Hypothalamus (tissue), 51 donors: Measurements from ENCODE around the gene OTUB1.

Experiments used
- DNase-seq, 51 donors: peaks; one replicate each; lab custom pipeline; 2025; lab: John Stamatoyannopoulos, UW

Gene OTUB1

DNA sequence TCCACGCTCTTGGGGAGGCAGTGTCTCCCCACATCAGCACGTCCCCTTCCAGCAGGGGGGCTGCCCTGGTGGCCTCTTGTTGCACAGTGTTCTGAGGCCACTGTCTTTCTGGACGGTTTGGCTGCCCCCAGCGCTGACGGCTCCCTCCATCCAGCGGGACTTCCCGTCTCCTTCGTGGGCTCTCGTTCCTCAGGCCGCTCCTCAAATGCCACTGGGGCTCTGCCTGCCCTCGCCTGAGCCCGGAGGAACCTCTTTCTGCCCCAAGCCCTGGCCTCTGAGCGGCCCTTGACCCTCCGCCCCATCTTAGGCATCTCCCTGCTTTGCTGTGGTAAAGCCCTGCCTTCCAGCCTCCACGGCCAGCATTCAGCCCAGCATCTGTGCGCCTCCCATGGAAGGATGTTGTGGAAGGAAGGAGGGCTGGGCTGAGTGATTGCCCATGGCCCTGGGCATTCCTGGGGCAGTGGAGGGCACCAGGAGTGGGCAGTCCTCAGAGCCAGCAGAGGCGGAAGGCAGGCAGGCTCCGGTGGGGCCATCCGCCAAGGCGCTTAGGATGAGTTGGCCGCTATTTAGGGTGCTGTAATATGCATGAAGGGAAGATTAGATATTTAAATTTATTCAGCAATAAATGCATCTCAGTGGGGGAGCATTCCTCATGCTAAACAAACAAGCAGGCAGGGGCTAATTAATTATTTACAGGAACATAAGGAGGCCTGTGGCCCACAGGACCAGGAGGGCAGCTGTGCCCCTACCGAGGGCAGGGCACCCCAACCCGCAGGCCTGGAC is 17.8 kb downstream of the OTUB1 start:
- no peak for DNase-seq

DNA sequence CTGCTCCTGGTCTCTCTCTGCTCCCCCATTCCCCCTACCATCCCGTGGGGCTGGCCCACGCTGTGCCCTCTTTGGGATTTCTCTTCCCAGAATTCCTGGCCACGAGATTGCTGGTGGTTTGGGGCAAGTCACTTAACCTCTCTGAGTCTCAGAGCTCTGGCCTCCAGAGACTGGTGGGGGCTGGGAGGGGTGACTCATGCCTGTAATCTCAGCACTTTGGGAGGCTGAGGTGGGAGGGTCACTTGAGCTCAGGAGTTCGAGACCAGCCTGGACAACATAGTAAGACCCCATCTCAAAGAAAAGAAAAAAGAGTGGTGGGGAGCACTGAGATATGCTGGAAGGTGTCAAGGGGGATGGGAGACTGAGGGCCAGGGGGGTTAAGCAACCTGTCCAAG is 18.3 kb downstream of the OTUB1 start:
- DNase-seq = no peak

DNA sequence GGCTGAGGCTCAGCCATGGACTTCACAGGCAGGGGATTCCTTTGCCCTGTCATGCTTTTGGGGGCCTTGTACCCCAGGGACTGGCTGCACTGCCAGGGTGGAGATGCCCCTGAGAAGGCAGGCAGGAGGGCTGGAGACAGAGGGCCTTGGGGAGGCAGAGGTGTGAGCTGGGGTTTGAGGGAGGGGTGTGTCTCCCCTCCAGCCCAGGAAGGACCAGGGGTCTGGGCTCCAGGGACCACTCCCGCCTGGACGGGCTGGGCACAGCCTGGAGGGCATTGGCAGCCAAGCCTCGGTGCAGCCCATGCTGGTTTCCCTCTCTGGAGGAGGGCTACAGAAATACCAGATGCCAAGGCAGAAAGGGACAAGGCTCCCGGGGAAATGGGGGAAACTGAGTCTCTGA is 19.5 kb downstream of the OTUB1 start:
- DNase-seq = no peak

DNA sequence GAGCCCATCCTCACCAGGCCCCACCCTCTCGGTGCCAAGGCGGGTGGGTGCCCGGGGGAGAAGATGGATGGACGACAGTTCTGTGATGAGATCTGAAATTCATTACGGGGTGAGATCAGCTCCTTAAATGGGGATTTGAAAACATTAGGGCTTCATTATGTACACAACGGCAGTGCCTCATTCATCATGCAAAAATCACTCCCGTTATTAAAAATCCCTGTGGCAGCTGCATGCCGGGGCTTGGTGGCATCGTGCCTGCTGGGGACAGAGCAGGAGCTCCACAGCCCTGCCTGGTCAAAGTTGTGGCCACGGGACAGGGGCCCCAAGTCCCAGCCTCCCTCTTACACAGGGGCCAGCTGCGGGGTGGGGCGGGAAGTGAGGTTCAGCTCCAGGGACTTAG is 20.2 kb downstream of the OTUB1 start:
- DNase-seq = no peak

DNA sequence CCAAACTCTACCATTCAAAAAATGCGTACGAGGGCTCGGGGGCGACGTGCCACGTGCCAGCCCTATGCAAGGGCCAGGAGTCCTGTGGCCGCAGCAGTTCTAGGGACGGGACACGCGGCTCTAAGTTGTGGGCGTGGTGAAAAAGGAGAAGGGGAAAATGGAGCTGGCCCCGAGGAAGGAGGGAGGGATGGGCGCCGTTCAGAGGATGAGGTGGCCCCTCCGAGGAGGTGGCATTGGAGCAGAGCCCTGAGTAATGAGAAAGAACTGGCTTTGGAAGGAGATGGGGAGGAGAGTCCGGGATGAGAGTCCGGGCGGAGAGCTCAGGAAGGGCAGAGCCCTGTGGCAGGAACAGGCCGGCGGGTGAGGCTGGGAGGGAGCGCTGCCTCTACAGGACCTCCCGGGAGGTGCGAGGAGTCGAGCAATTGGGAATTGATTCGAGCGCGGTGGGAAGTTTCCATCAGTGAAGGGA is 21.0 kb downstream of the OTUB1 start:
- peak in 1 of 51 donors; percentile 26 for DNase-seq

DNA sequence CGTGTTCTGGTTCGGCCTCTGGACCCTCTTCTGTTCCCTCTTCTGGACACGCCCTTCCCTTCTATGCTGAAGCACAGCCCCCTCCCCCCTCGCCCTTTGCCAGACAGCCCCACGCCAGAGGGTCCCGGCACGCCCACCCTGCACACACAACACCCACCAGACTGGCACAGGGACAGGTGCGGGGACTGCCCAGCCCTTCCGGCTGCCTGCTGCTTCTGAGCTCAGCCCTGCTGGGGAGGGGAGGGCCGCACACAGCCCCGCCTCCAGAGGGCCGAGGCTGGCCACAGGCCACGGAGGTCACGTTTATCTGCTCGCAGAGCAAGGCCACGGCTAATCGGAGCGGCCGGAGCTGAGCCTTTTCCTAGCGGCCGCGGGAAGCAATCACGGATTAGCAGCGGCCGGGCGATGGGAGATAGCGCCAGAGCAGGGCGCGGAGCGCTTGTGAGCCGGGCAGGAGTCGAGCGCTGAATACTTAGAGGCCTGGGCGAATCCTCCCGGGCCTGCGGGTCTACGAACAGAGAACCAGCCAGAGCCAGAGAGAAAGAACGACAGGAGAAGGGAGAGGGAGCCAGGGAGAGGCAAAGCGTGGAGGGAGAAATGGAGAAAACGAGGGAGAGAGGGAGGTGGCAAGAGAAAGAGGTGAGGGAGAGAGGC is 21.5 kb downstream of the OTUB1 start:
- peak in 34 of 51 donors; percentile 6 to 69 (median 37) for DNase-seq

DNA sequence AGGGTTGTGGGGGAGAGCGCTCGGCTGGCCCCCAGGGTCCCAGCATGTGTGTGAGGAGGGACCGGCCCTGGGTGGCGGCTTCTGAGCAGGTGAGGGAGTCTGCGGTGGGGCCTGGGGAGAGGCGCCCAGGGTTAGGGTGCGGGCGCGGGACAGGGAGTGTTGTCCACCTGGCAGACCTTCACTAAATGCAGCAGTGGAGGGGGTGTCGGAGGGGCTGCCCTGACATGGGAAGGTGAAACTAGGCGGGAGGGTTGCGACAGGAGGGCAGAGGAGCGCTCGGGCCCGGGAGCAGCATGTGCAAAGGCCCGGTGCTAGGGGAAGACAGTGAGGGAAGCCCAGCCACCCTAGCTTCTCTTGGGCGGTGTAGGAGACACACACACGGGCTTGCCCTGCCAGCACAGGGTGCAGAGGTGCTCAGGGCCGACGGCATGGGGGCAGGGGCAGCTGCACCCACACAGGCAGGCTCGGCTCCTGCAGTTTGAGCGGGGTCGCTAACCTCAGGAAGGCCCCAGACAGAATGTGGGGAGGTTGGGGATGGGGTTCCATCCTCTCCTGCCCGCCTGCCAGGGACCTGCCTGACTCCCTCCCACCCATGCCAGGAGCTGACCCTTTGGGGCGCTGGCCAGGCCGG is 22.2 kb downstream of the OTUB1 start:
- DNase-seq = no peak

DNA sequence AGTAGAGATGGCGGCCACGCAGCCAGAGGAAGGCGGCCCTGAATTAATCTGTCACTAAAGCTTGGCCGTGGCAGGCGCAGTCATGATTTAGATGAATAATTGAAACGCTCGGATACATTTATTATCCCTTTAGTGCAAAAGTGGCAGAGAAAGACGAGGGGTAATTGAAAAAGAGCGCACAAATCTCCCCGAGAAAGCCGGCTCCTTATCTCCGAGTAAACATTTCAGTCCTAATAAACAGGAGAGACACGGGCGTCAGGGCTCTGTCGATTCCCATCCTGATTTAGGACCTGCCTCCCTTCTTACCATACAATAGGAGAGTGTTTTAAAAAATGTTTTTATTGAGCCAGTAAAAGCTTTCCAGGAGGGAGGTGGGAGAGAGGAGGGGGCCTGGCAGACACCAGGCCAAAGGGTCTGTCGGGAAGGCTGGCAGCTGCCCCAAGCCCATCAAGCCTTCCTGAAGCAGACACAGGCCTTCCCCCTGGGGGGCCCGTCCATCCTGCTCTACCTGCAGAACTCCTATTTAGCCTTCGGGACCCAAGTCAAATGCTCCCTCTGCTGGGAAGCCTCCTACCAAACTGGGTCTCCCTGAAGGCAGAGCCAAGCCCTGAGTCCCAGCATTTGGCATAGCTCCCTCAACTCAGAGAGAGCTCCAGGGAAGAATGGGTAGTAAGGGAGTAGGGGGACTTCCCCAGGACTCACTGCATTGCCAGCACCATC is 22.8 kb downstream of the OTUB1 start:
- DNase-seq = no peak

DNA sequence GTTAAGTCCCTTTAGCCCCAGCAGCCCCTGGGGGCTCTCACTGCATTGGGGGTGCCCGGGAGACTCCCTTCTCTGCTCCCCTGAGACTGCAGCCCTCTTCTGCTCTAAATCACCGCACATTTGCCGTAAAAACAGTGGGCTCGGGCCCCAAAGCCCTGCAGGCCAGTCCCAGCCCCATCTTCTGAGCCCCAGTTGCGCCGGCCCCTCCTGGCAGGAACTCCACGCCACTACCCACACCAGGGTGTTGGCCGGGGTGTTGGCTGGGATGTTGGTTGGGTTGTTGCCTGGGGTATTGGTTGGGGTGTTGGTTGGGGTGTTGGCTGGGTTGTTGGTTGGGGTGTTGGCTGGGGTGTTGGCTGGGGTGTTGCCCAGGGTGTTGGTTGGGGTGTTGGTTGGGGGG is 23.5 kb downstream of the OTUB1 start:
- no peak for DNase-seq

DNA sequence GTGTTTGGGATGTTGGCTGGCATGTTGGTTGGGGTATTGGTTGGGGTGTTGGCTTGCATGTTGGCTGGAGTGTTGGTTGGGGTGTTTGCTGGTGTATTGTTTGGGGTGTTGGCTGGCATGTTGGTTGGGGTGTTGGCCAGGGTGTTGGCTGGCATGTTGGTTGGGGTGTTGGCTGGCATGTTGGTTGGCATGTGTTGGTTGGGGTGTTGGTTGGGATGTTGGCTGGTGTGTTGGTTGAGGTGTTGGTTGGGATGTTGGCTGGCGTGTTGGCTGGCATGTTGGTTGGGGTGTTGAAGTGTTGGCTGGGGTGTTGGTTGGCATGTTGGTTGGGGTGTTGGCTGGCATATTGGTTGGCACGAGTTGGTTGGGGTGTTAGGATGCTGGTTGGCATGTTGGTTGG is 24.5 kb downstream of the OTUB1 start:
- DNase-seq = no peak

DNA sequence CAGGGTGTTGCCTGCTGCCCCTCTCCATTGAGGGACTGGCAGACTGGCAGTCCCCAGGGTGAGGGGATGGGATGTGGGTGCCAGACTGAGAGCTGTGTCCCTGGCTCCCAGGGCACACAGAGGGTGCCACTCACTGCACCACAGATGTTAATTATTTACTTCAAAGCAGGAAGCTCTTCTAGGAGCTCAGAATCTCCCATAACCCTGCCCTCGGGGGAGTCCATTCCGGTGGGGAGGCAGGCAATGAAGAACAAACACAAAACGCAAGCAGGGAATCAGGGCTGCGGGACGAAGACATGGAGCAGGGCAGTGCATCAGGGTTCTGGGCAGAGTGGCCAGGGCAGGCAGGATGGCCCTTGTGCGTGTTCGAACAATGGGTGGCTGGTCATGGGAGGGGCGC is 25.1 kb downstream of the OTUB1 start:
- DNase-seq = no peak

DNA sequence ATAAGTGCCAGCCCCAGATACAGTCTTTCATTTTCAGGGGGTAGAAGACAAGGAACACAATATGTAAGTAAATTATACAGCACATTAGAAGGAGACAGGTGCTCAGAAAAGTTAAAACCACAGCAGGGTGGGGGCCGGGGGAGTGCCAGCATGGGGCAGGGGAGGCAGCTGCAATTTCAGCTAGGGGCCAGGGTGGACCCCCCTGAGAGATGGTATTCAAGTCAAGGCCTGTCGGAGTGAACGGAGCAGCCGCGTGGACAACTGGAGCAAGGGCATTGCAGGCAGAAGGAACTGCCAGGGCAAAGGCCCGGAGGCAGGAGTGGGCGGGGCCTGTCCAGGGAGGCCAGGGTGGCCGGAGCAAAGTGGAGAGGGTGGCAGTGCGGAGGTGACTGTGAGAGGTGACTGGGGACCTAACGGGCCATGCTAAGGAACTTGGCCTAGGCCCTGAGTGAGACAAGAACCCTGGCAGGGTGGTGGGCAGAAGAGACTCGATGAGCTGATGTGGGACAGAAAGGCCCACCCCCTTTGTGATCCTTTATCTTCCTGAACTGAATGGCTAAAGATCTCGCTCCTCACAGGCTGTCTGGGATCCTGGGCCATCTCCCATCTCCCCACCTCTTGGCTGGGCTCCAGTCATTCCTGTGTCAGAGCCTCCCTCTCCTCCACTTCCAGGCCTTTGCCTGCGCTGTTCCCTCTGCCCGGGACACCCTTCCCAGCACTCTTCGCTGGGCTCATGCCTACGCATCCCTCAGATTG is 27.1 kb downstream of the OTUB1 start:
- DNase-seq = no peak

DNA sequence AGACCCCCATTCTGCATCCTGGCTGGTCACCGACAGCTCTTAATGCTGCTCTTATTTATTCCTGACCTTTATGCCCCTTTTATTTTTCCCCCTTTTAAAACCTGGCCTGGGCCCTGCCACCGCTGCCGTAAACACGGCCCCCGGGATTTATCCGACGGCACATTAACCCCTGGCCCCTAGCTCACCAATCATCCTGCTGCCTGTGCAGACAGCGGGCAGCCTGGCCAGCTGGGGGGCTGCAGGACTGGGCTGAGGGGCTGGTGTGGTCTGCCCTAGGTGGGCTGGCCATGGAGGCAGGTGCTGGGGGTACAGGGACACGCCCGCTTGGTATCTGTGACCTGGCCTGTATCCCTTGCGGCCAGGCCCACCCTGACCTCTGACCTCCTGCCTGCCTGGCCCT is 28.1 kb downstream of the OTUB1 start:
- no peak for DNase-seq

DNA sequence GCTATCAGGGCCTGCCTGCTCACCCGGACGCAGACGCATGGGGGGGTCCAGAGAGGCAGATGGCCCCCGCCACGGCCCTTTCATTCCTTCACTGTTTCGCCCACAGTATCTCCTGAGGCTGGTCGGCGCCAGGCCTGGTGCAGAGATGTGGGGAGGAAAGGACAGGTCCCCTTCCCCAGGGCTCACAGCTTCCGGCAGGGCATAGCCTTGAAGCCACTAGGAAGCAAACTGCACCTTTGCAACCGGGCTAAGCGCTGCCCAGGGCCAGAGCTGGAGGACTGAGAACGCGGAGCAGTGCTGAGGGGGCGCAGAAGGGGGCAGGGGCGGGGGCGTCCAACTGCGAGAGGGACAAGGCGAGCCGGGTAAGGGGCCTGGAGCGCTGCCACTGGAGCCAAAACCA is 29.3 kb downstream of the OTUB1 start:
- DNase-seq = no peak

DNA sequence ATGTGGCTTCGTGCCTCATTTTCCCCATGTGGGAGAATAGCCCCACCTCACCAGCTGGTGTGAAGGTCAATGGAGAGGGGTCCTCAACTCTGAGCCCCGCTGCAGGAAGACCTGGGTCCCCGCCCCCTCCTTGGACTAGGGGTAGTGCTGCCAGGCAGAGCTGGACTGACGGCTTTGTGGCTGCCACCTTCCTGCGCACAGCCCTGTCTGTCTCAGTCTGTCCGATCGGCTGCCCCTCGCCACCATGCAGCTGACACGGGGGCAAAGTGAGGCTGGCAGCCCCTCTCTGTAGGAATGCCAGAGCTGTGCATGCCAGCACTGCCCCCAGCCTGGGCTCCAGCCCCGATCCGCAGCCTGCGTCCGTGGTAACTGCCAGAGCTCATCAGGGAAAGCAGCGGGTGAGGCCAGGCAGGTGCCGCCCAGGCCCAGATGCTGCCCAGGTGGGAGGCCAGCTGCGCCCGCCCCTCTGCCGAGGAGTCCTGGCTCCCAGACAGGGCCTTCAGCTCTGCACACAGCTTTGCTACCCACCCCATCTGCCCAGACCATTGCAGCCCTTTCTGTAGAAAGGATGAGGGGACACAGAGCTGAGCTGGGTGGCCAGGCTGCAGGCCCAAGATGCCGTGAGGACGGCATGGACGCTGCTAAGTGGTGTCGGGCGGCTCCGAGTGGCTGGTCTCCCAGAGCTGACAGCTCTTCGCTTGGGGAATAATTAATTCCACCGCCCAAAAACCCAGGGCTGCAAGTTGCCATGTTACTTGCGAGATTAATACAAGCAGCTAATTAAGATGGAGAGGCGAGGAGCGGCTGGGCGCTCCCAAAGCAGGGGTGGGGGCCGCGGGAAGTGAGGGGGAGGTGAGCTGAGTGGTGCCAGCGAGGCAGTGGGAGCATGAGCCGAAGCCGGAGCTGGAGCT is 30.0 kb downstream of the OTUB1 start:
- peak in 8 of 51 donors; percentile 12 to 41 (median 30) for DNase-seq

DNA sequence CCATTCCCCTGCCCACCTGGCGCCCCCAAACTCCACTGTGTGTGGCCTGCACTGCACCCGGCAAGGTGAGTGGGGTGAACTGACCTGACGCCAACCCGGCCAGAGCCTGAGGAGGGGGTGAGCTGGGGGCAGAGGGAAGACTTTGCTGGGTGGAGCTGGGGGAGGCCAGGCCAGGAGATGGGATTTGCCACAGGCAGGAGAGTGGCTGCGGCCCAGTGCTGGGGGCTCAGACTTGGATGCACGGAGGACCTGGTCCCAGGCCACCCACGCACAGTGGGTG is 31.6 kb downstream of the OTUB1 start:
- DNase-seq = no peak

DNA sequence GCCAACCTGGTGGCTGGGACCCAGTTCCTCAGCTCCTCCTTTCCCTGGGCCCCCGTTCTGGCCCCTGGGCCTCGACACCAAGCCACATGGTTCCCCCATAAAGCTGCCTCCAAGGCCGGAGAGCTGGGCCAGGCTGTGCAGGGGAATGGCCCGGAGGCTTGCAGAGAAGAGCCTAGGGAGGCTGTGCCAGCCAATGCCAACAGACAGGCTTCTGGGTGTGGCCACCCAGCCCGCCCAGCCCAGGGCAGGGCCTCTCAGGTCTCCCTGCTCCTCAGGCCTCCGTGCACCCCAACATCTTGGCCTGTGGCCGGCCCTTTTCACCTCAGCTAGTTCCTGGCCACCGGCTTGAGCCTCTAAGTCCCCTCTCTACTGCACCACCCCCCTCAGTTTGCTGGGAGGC is 32.1 kb downstream of the OTUB1 start:
- DNase-seq = no peak

DNA sequence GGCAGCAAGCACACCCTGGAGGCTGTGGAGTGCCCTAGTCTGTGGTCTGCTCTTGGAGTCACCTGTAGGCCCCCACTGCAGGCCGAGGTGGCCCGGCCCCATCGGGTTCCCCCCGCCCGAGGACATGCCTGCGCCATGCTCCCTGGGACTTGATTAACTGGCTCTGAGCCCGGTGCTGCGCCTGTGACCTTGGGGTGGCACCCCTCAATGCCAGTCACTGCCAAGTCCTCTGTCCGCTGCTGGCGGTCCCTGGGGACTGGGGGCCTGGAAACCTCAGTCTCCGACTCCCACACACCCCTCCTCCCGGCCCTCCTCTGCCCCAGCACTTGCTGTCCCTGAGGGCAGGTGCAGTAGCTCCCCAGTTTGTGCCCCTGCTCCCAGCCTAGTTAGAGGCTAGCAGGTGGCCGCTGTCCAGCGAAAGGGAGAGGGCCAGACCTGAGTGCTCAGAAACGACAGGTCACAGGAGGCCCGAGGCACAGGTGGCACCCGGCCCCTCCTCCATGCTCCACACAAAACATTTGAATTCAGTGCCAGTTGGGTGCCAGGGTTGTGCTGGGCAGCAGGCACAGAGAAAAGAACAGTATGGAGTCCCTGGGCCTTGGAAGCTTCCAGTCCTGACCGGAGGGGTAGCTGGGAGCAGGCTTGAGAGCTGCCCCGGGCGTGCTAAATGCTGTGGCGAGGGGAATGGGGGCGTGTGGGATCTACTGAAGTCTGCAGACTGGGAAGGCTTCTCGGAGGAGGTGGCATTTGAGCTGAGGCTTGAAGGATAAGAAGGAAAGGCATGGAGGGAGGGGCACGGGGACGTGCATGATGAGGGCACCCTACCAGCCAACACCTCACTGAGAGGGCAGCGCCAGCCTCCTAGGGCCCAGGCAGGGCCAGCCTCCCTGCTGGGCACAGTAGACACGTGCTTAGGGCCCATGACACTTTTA is 33.1 kb downstream of the OTUB1 start:
- DNase-seq = no peak
